ENCODE measurements around the gene ZNF688.

ZNF688 gene

GRCh38 chr16:30532285-30533145 lies 39.0 kb downstream of the ZNF688 start:
- Histone ChIP-seq H2BK15ac (ENCODE audit: low read length) (no peak overlapping the region), H3K9me3 (replicated peaks in 1 of 2; ENCODE audit: control insufficient read depth in 2 of 2, insufficient read depth in 1 of 2, low read depth in 1 of 2, low read length in 2 of 2) (no peaks in the 10 kb centered on the region), H3K9ac (ENCODE audit: low read depth, low read length, poor library complexity) (no peak overlapping the region), H2AFZ (ENCODE audit: low read length) (peak overlapping the region; percentile 64), H3K27ac (replicated peaks; ENCODE audit: low read length) (no peak overlapping the region), H2BK12ac (ENCODE audit: low read length) (no peak overlapping the region), H3K14ac (ENCODE audit: low read length) (no peak overlapping the region), H4K8ac (ENCODE audit: low read depth, low read length) (no peak overlapping the region), H3K4me3 (ENCODE audit: low read length in 2 of 2) (no peak overlapping the region), H3K79me1 (ENCODE audit: low read depth, low read length) (peaks cover 12% of the 10 kb centered on the region), H3K27me3 (ENCODE audit: control insufficient read depth in 3 of 3, insufficient read depth in 3 of 3, low read depth in 1 of 3, low read length in 3 of 3) (no peaks in the 10 kb centered on the region), H2BK120ac (ENCODE audit: low read depth, low read length) (no peak overlapping the region), H3K4me2 (ENCODE audit: insufficient read depth, low read length, poor library complexity, severe bottlenecking) (no peak overlapping the region), H3K23ac (ENCODE audit: low read depth, low read length, poor library complexity) (no peak overlapping the region), H4K91ac (ENCODE audit: low read depth, low read length, poor library complexity) (no peak overlapping the region), H3K36me3 (replicated peaks in 1 of 2; ENCODE audit: control insufficient read depth in 2 of 2, insufficient read depth in 2 of 2, low read length in 2 of 2) (no peaks in the 10 kb centered on the region), H3K18ac (ENCODE audit: low read length) (no peak overlapping the region), H2AK5ac (ENCODE audit: low read depth, low read length) (peak overlapping the region; percentile 43), H3K4ac (ENCODE audit: low read length) (no peak overlapping the region), H2BK5ac (ENCODE audit: low read length) (no peak overlapping the region), H3K4me1 (ENCODE audit: control insufficient read depth in 2 of 2, insufficient read depth in 1 of 2, low read depth in 1 of 2, low read length in 2 of 2) (peaks cover 13 to 14% of the 10 kb centered on the region in 2 donors)
- WGBS, 2 donors (ENCODE audit: extremely low coverage in 2 of 2, insufficient read length in 2 of 2, insufficient replicate concordance in 1 of 2) = no CpG with 5 or more reads among the region's 57 CpGs
- DNase-seq (ENCODE audit: low spot score) = no peak

GRCh38 chr16:30530163-30531037 lies 41.1 kb downstream of the ZNF688 start:
- H2BK120ac ChIP-seq (ENCODE audit: low read depth, low read length) = no peak overlapping the region
- H3K9ac ChIP-seq (ENCODE audit: low read depth, low read length, poor library complexity) = peak overlapping the region; percentile 15
- peaks cover 8 to 13% of the 10 kb centered on the region in 2 donors for H3K4me1 ChIP-seq (ENCODE audit: control insufficient read depth in 2 of 2, insufficient read depth in 1 of 2, low read depth in 1 of 2, low read length in 2 of 2)
- peak overlapping the region; percentile 29 for H2BK5ac ChIP-seq (ENCODE audit: low read length)
- no CpG with 5 or more reads among the region's 13 CpGs for WGBS, 2 donors (ENCODE audit: extremely low coverage in 2 of 2, insufficient read length in 2 of 2, insufficient replicate concordance in 1 of 2)
- H4K8ac ChIP-seq (ENCODE audit: low read depth, low read length) = no peak overlapping the region
- no peak for DNase-seq (ENCODE audit: low spot score)
- no peak overlapping the region for H4K91ac ChIP-seq (ENCODE audit: low read depth, low read length, poor library complexity)
- H3K36me3 ChIP-seq (replicated peaks in 1 of 2; ENCODE audit: control insufficient read depth in 2 of 2, insufficient read depth in 2 of 2, low read length in 2 of 2) = peaks cover under 1 to 5% of the 10 kb centered on the region in 2 donors
- no peak overlapping the region for H3K4ac ChIP-seq (ENCODE audit: low read length)
- no peak overlapping the region for H3K18ac ChIP-seq (ENCODE audit: low read length)
- H2BK12ac ChIP-seq (ENCODE audit: low read length) = no peak overlapping the region
- H3K4me2 ChIP-seq (ENCODE audit: insufficient read depth, low read length, poor library complexity, severe bottlenecking) = no peak overlapping the region
- no peaks in the 10 kb centered on the region for H3K27me3 ChIP-seq (ENCODE audit: control insufficient read depth in 3 of 3, insufficient read depth in 3 of 3, low read depth in 1 of 3, low read length in 3 of 3)
- no peak overlapping the region for H3K27ac ChIP-seq (replicated peaks; ENCODE audit: low read length)
- H2BK15ac ChIP-seq (ENCODE audit: low read length) = no peak overlapping the region
- peaks cover 12% of the 10 kb centered on the region for H3K79me1 ChIP-seq (ENCODE audit: low read depth, low read length)
- no peak overlapping the region for H3K14ac ChIP-seq (ENCODE audit: low read length)
- no peak overlapping the region for H3K4me3 ChIP-seq (ENCODE audit: low read length in 2 of 2)
- no peak overlapping the region for H2AK5ac ChIP-seq (ENCODE audit: low read depth, low read length)
- no peaks in the 10 kb centered on the region for H3K9me3 ChIP-seq (replicated peaks in 1 of 2; ENCODE audit: control insufficient read depth in 2 of 2, insufficient read depth in 1 of 2, low read depth in 1 of 2, low read length in 2 of 2)
- no peak overlapping the region for H2AFZ ChIP-seq (ENCODE audit: low read length)
- H3K23ac ChIP-seq (ENCODE audit: low read depth, low read length, poor library complexity) = no peak overlapping the region

GRCh38 chr16:30528799-30529457 lies 42.6 kb downstream of the ZNF688 start:
- H2AFZ ChIP-seq (ENCODE audit: low read length) = peak overlapping the region; percentile 34
- no peaks in the 10 kb centered on the region for H3K9me3 ChIP-seq (replicated peaks in 1 of 2; ENCODE audit: control insufficient read depth in 2 of 2, insufficient read depth in 1 of 2, low read depth in 1 of 2, low read length in 2 of 2)
- no peak overlapping the region for H3K4ac ChIP-seq (ENCODE audit: low read length)
- no peak overlapping the region for H3K4me2 ChIP-seq (ENCODE audit: insufficient read depth, low read length, poor library complexity, severe bottlenecking)
- H3K27ac ChIP-seq (replicated peaks; ENCODE audit: low read length) = no peak overlapping the region
- no peak for DNase-seq (ENCODE audit: low spot score)
- no peak overlapping the region for H4K91ac ChIP-seq (ENCODE audit: low read depth, low read length, poor library complexity)
- H3K4me1 ChIP-seq (ENCODE audit: control insufficient read depth in 2 of 2, insufficient read depth in 1 of 2, low read depth in 1 of 2, low read length in 2 of 2) = peaks cover 6 to 9% of the 10 kb centered on the region in 2 donors
- no peak overlapping the region for H2BK120ac ChIP-seq (ENCODE audit: low read depth, low read length)
- peak overlapping the region; percentile 77 for H2BK15ac ChIP-seq (ENCODE audit: low read length)
- H3K79me1 ChIP-seq (ENCODE audit: low read depth, low read length) = peaks cover 19% of the 10 kb centered on the region
- H3K4me3 ChIP-seq (ENCODE audit: low read length in 2 of 2) = no peak overlapping the region
- no peak overlapping the region for H2BK5ac ChIP-seq (ENCODE audit: low read length)
- H4K8ac ChIP-seq (ENCODE audit: low read depth, low read length) = no peak overlapping the region
- no peaks in the 10 kb centered on the region for H3K27me3 ChIP-seq (ENCODE audit: control insufficient read depth in 3 of 3, insufficient read depth in 3 of 3, low read depth in 1 of 3, low read length in 3 of 3)
- H3K36me3 ChIP-seq (replicated peaks in 1 of 2; ENCODE audit: control insufficient read depth in 2 of 2, insufficient read depth in 2 of 2, low read length in 2 of 2) = peaks cover 9 to 16% of the 10 kb centered on the region in 2 donors
- no peak overlapping the region for H3K18ac ChIP-seq (ENCODE audit: low read length)
- peak overlapping the region; percentile 10 for H3K23ac ChIP-seq (ENCODE audit: low read depth, low read length, poor library complexity)
- H2AK5ac ChIP-seq (ENCODE audit: low read depth, low read length) = peak overlapping the region; percentile 76
- H3K14ac ChIP-seq (ENCODE audit: low read length) = no peak overlapping the region
- no CpG with 5 or more reads among the region's 4 CpGs for WGBS, 2 donors (ENCODE audit: extremely low coverage in 2 of 2, insufficient read length in 2 of 2, insufficient replicate concordance in 1 of 2)
- peak overlapping the region; percentile 13 for H3K9ac ChIP-seq (ENCODE audit: low read depth, low read length, poor library complexity)
- no peak overlapping the region for H2BK12ac ChIP-seq (ENCODE audit: low read length)
